Sigmoid colon (tissue), 7 donors: ENCODE data around the gene ASIP. TPM values are rescaled to one million over a fixed set of nuclear protein-coding genes. Genes with fewer than 3 reads are reported as not detected.
"Not testable (repeated sequence)": the region's sequence is repeated elsewhere in the genome, so short reads cannot be mapped to it uniquely, and the experiment has no call there.

Experiments
- DNase-seq: peaks from one replicate; pipeline ENCODE4 v3.0.0-alpha.2; 2019
- H3K27ac ChIP-seq, 4 donors: fragments of 200-600 bp; sonication (generic); one replicate each; pipeline ENCODE4 v1.5.1; 2016 to 2019; ENCODE audit warnings: mild to moderate bottlenecking in 1 of 4
- H3K27me3 ChIP-seq, 3 donors: fragments of 200-600 bp; sonication (generic); one replicate each; pipeline ENCODE4 v1.5.1; 2019; ENCODE audit warnings: mild to moderate bottlenecking in 1 of 3
- H3K36me3 ChIP-seq, 4 donors: fragments of 200-600 bp; sonication (generic); one replicate each; pipeline ENCODE4 v1.5.1; 2016 to 2019
- H3K4me1 ChIP-seq, 4 donors: fragments of 200-600 bp; sonication (generic); one replicate each; pipeline ENCODE4 v1.5.1; 2017 to 2019
- H3K4me3 ChIP-seq, 4 donors: fragments of 200-600 bp; sonication (generic); one replicate each; pipeline ENCODE4 v1.5.1; 2017 to 2019; ENCODE audit warnings: mild to moderate bottlenecking in 2 of 4, moderate library complexity in 1 of 4
- H3K9me3 ChIP-seq, 4 donors: fragments of 200-600 bp in 3 of 4; sonication (generic) in 3 of 4; one replicate each; pipeline versions ENCODE4 v1.5.1 to v1.6.1; 2013 to 2019
- CTCF ChIP-seq, 4 experiments: fragments of 450-650 bp in 3 of 4; fragments of 200-600 bp in 1 of 4; IDR thresholded peaks; one replicate each; pipeline ENCODE4 v1.5.1; 2016 to 2019; ENCODE audit warnings: antibody characterized with exemption in 4 of 4, mild to moderate bottlenecking in 3 of 4, moderate library complexity in 2 of 4
- EP300 ChIP-seq, 4 donors: sonication (generic); formaldehyde crosslinking; IDR thresholded peaks; one replicate each; pipeline ENCODE4 v1.6.1; 2017; ENCODE audit warnings: antibody characterized with exemption in 4 of 4
- POLR2A ChIP-seq, 2 donors: fragments of 450-650 bp; IDR thresholded peaks; one replicate each; pipeline ENCODE4 v1.6.1; 2016; ENCODE audit warnings: antibody characterized with exemption in 2 of 2, mild to moderate bottlenecking in 2 of 2, moderate library complexity in 2 of 2
- POLR2AphosphoS5 ChIP-seq, 4 donors: sonication (generic); formaldehyde crosslinking; IDR thresholded peaks; one replicate each; pipeline ENCODE4 v1.6.1; 2017; ENCODE audit warnings: antibody characterized with exemption in 4 of 4
- WGBS, 2 donors: extraction: QIAGEN DNeasy Blood & Tissue Kit; methylation state at CpG; one replicate each; pipeline ENCODE4 v1.1.7; 2013; 5-methylcytosine and 5-hydroxymethylcytosine counted together
- intact Hi-C: fragments of 100-400 bp; cut with DNase I; formaldehyde crosslinking; loops from one replicate; pipeline ENCODE4 v1.15.1; 2023
- polyA plus RNA-seq, 3 donors: library from polyadenylated mRNA; stranded (reverse); fragments of 200-250 nt; gene quantifications; one replicate each; pipeline ENCODE4 v1.2.3, GENCODE V29; 2013
- total RNA-seq, 4 donors: library from RNA; depleted of rRNA; stranded (reverse); fragments of >200 nt; gene quantifications; one replicate each; pipeline ENCODE4 v1.1.0, GENCODE V29; 2016
- donor health status: healthy with polysubstance abuse.
- donor health status: Bipolar disorder and iron deficiency.
- donor health status: healthy.

The ASIP gene
- total and polyA plus RNA-seq, 7 donors: 0.38 to 0.99 TPM; not detected in 5

- WGBS, 2 donors: 81 to 87% methylated on average over 4 of the region's 4 CpGs
- intact Hi-C loops: no loop called here
- Histone ChIP-seq H3K36me3 (no peaks in the 10 kb centered on the region), H3K4me1 (no peaks in the 10 kb centered on the region), H3K27ac (no peak overlapping the region), H3K4me3 (no peak overlapping the region), H3K27me3 (peaks cover 0 to 10% (median 0%) of the 10 kb centered on the region in 3 donors), H3K9me3 (no peaks in the 10 kb centered on the region)
- DNase-seq: no peak
- TF ChIP-seq POLR2A (IDR thresholded peaks at IDR 0.05): no peak
- no peak for TF ChIP-seq POLR2AphosphoS5 (IDR thresholded peaks at IDR 0.05)
- no peak for TF ChIP-seq CTCF (IDR thresholded peaks at IDR 0.05)
- TF ChIP-seq EP300 (IDR thresholded peaks at IDR 0.05): no peak
Observed at GRCh38 chr20:34201531-34201930, 39.7 kb upstream of the ASIP start.

- H3K9me3 ChIP-seq, intact Hi-C loops, H3K27ac ChIP-seq, H3K4me1 ChIP-seq, DNase-seq, H3K36me3 ChIP-seq, H3K27me3 ChIP-seq, H3K4me3 ChIP-seq: not testable (repeated sequence)
- 79 to 86% methylated on average over 21 of the region's 21 CpGs for WGBS, 2 donors
Observed at GRCh38 chr20:34205172-34205880, 35.9 kb upstream of the ASIP start.

- no peaks in the 10 kb centered on the region for H3K4me1 ChIP-seq
- H3K27me3 ChIP-seq: no peaks in the 10 kb centered on the region
- peaks cover 0 to 3% (median 0%) of the 10 kb centered on the region in 4 donors for H3K9me3 ChIP-seq
- intact Hi-C loops: no loop called here
- no peak overlapping the region for H3K27ac ChIP-seq
- 65 to 72% methylated on average over 3 of the region's 3 CpGs for WGBS, 2 donors
- no peak overlapping the region for H3K4me3 ChIP-seq
- no peak for TF ChIP-seq POLR2A (IDR thresholded peaks at IDR 0.05)
- TF ChIP-seq EP300 (IDR thresholded peaks at IDR 0.05): no peak
- TF ChIP-seq CTCF (IDR thresholded peaks at IDR 0.05): no peak
- no peak for TF ChIP-seq POLR2AphosphoS5 (IDR thresholded peaks at IDR 0.05)
- no peaks in the 10 kb centered on the region for H3K36me3 ChIP-seq
- no peak for DNase-seq
Observed at GRCh38 chr20:34209111-34209510, 32.1 kb upstream of the ASIP start.

- no peak for TF ChIP-seq CTCF (IDR thresholded peaks at IDR 0.05)
- TF ChIP-seq EP300 (IDR thresholded peaks at IDR 0.05): no peak
- no peak for TF ChIP-seq POLR2AphosphoS5 (IDR thresholded peaks at IDR 0.05)
- no peak for TF ChIP-seq POLR2A (IDR thresholded peaks at IDR 0.05)
- Histone ChIP-seq H3K9me3 (peaks cover 0 to 3% (median 0%) of the 10 kb centered on the region in 4 donors), H3K27me3 (no peaks in the 10 kb centered on the region), H3K36me3 (no peaks in the 10 kb centered on the region), H3K27ac (no peak overlapping the region), H3K4me1 (no peaks in the 10 kb centered on the region), H3K4me3 (no peak overlapping the region)
- no peak for DNase-seq
- WGBS, 2 donors: 84 to 95% methylated on average over 4 of the region's 4 CpGs
- intact Hi-C loops: no loop called here
Observed at GRCh38 chr20:34210271-34210670, 31.0 kb upstream of the ASIP start.

GRCh38 chr20:34211591-34211990 is 29.6 kb upstream of the ASIP start:
- Histone ChIP-seq H3K36me3 (no peaks in the 10 kb centered on the region), H3K9me3 (peaks cover 0 to 3% (median 0%) of the 10 kb centered on the region in 4 donors), H3K27ac (no peak overlapping the region), H3K4me3 (no peak overlapping the region), H3K4me1 (peaks cover 0 to 9% (median 2%) of the 10 kb centered on the region in 4 donors), H3K27me3 (no peaks in the 10 kb centered on the region)
- intact Hi-C loops: no loop called here
- 81 to 85% methylated on average over 2 of the region's 2 CpGs for WGBS, 2 donors
- no peak for DNase-seq
- TF ChIP-seq POLR2A (IDR thresholded peaks at IDR 0.05) (no peak), EP300 (IDR thresholded peaks at IDR 0.05) (no peak), POLR2AphosphoS5 (IDR thresholded peaks at IDR 0.05) (no peak), CTCF (IDR thresholded peaks at IDR 0.05) (no peak)
